Psoas muscle (tissue), 8 donors: Measurements from ENCODE around the gene CACNA2D4. TPM values are rescaled to one million over a fixed set of nuclear protein-coding genes. Genes with fewer than 3 reads are reported as not detected.

Experiments used
- ATAC-seq, 4 donors: fragments of 200-7000 bp; cut with Tn5 transposase; one replicate each; pipeline ENCODE4 v1.9.1; 2020; ENCODE audit warnings: moderate library complexity in 3 of 4, mild to moderate bottlenecking in 2 of 4
- DNase-seq, 2 donors: peaks; one replicate each; pipeline ENCODE4 v3.0.0-alpha.2; 2020
- H3K27ac ChIP-seq: fragments of 200-600 bp; one replicate; pipeline ENCODE4 v1.8.0; 2022
- H3K27me3 ChIP-seq, 3 donors: fragments of 200-600 bp in 1 of 3; one replicate each; pipeline versions ENCODE4 v1.6.1 to v1.8.0; 2013 to 2022; ENCODE audit warnings: low read length in 2 of 3, mild to moderate bottlenecking in 2 of 3, moderate library complexity in 1 of 3; ENCODE audit not compliant: insufficient read depth in 3 of 3
- H3K36me3 ChIP-seq, 2 donors: fragments of 200-600 bp in 1 of 2; one replicate each; pipeline versions ENCODE4 v1.6.1 to v1.8.0; 2013 to 2022; ENCODE audit warnings: low read depth in 1 of 2, mild to moderate bottlenecking in 1 of 2, moderate library complexity in 1 of 2; ENCODE audit not compliant: insufficient read depth in 1 of 2
- H3K4me1 ChIP-seq: fragments of 200-600 bp; one replicate; pipeline ENCODE4 v1.8.0; 2022
- H3K4me3 ChIP-seq: fragments of 200-600 bp; one replicate; pipeline ENCODE4 v1.8.0; 2022; ENCODE audit warnings: mild to moderate bottlenecking
- H3K9me3 ChIP-seq: fragments of 200-600 bp; one replicate; pipeline ENCODE4 v1.8.0; 2022
- WGBS, 3 donors: extraction: QIAGEN DNeasy Blood & Tissue Kit; methylation state at CpG; one replicate each; pipeline versions ENCODE4 v1.1.6 to v1.1.7; 2013; 5-methylcytosine and 5-hydroxymethylcytosine counted together
- intact Hi-C, 2 donors: fragments of 100-400 bp; cut with DNase I; formaldehyde crosslinking; loops; one replicate each; pipeline versions ENCODE4 v1.11.0 to v1.14.2; 2022
- polyA plus RNA-seq, 3 donors: library from polyadenylated mRNA; stranded (reverse); fragments of 200-250 nt; gene quantifications; one replicate each; pipeline ENCODE4 v1.2.3, GENCODE V29; 2013
- total RNA-seq, 4 donors: library from RNA; stranded (reverse); fragmentation: NEBNext Ultra II Directional in 2 of 4; extraction: Animal tissue kit (Norgen Biotek cat#: 25700) in 2 of 4; gene quantifications; one replicate each; pipeline versions ENCODE4 v1.2.1 to v1.2.4, GENCODE V29; 2021 to 2023
- TF ChIP-seq, protein P1 (sequence below): fragments of 200-600 bp; IDR thresholded peaks from one replicate; pipeline ENCODE4 v1.8.0; 2022; ENCODE audit warnings: antibody characterized with exemption
- donor health status: healthy with polysubstance abuse.
- donor health status: DM: no; HTN: no; CAD: no; lungs with moderate emphysema.
- donor health status: Bipolar disorder and iron deficiency.
- donor health status: healthy.
- donor health status: DM: yes; HTN: yes; CAD: no.
- donor health status: DM: no; HTN: no; CAD: no.
- donor health status: DM: no; HTN: no; CAD: no.
- donor health status: DM: yes; HTN: yes; CAD: no.

CACNA2D4 gene
- total and polyA plus RNA-seq, 7 donors = 0.74 to 1.8 (median 0.93) TPM

DNA sequence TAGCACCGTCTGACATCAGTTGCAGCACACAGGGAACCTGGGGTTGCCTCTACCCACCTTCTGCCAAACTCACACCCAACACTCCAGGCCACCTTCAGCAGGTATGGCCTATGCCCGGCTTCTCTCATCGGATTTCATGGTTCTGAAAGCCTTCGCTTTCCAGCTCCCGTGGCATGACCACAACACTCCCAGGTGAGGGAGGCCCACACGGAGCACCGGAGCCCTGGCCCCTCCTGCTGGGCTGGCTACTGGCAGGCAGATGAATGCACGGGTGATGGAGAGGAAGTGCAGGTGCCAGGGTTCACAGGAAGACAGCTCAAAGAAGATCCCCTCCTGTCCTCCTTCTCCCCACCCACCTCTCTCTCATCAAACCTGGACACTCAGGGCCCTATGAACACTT lies 37.2 kb downstream of the CACNA2D4 start:
- ATAC-seq (no peak), DNase-seq (no peak)
- 71 to 87% (median 76%) methylated on average over 8 of the region's 8 CpGs for WGBS, 3 donors
- Histone ChIP-seq H3K9me3 (no peaks in the 10 kb centered on the region), H3K4me3 (no peak overlapping the region), H3K36me3 (no peaks in the 10 kb centered on the region), H3K27ac (no peak overlapping the region), H3K4me1 (no peaks in the 10 kb centered on the region), H3K27me3 (no peaks in the 10 kb centered on the region)
- intact Hi-C loops = no loop called here
- TF ChIP-seq, protein P1, sequence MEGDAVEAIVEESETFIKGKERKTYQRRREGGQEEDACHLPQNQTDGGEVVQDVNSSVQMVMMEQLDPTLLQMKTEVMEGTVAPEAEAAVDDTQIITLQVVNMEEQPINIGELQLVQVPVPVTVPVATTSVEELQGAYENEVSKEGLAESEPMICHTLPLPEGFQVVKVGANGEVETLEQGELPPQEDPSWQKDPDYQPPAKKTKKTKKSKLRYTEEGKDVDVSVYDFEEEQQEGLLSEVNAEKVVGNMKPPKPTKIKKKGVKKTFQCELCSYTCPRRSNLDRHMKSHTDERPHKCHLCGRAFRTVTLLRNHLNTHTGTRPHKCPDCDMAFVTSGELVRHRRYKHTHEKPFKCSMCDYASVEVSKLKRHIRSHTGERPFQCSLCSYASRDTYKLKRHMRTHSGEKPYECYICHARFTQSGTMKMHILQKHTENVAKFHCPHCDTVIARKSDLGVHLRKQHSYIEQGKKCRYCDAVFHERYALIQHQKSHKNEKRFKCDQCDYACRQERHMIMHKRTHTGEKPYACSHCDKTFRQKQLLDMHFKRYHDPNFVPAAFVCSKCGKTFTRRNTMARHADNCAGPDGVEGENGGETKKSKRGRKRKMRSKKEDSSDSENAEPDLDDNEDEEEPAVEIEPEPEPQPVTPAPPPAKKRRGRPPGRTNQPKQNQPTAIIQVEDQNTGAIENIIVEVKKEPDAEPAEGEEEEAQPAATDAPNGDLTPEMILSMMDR = no peak

DNA sequence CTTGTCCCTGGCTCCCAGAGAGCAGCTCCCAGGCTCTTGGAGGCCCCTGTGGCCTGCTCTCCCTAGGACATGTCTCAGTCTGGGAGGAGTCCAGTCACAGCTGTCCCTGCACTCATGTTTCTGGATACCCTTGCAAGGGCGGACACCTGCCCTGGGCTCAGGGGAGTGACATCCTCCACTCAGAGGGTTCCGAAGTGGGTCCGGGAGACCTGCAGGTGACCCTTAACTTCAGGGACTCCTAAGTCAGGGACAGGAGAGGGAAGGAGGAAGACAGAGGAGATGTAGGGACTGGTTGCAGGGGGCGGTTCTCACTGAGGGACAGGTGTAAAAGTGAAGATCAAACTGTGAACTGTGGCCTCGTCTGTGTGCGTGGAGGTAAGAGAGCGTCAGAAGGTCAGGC lies 37.6 kb downstream of the CACNA2D4 start:
- Histone ChIP-seq H3K4me1 (no peaks in the 10 kb centered on the region), H3K4me3 (no peak overlapping the region), H3K27ac (no peak overlapping the region), H3K27me3 (no peaks in the 10 kb centered on the region), H3K9me3 (no peaks in the 10 kb centered on the region), H3K36me3 (no peaks in the 10 kb centered on the region)
- intact Hi-C loops = no loop called here
- 90 to 98% (median 93%) methylated on average over 7 of the region's 7 CpGs for WGBS, 3 donors
- ATAC-seq (no peak), DNase-seq (no peak)
- TF ChIP-seq, protein P1 = no peak

DNA sequence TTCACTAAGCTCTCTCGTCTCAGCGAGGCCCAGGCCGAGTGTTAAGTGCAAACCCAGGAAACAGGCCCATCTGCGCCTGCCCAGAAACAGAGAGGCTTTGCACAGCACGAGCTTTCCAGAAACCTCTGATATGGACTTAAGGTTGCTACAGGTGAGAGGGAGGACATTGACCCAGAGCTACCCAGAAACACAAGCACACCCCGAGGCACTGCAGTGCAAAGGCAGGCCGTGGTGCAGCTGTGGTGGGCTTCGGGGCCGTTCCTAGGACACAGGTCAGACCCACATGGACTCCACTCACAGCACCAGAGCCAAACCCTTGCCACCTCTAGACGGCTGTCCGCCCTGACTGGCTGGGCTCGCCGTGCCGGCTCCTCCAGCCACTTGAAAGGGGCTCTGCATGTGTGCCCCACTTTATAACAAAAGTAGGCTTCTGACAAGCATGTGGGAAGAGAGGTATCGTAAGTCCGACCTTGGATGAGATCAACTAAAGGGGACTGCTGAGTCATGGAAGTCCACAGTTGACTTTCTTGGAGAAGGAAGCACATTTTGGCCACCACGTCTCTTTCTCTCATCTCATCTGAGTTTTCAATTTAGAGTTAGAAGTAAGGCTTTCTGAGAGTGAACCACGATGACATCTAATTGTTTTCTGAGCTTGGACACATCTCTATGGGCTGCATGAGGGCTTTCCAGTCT lies 38.2 kb downstream of the CACNA2D4 start:
- H3K36me3 ChIP-seq = no peaks in the 10 kb centered on the region
- H3K4me3 ChIP-seq = no peak overlapping the region
- H3K4me1 ChIP-seq = no peaks in the 10 kb centered on the region
- ATAC-seq (no peak), DNase-seq (peak in 1 of 2 donors; percentile 30)
- 85 to 88% (median 86%) methylated on average over 18 of the region's 18 CpGs for WGBS, 3 donors
- no peaks in the 10 kb centered on the region for H3K9me3 ChIP-seq
- no peak overlapping the region for H3K27ac ChIP-seq
- H3K27me3 ChIP-seq = no peaks in the 10 kb centered on the region
- TF ChIP-seq, protein P1 = no peak
- intact Hi-C loops = no loop called here

DNA sequence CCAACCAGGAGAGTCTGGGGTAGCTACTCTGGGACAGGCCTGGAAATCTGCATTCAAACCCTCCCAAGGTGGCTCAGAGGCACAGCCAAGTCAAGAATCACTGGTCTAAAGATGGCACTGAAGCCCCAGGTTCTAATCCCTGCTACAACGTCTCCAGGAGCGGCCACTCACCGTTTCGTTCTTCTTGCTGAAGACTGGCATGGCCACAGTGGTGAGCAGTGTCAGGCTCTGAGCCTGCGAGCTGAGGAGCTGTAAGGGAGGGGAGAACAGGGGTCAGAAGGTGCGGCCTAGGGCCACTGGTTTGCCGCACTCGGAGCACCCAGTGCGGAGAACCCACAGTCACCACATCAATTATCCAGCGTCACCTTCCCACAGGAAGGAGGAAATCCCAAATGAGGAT lies 38.8 kb downstream of the CACNA2D4 start:
- no peaks in the 10 kb centered on the region for H3K36me3 ChIP-seq
- no peak for DNase-seq
- H3K27ac ChIP-seq = no peak overlapping the region
- H3K9me3 ChIP-seq = no peaks in the 10 kb centered on the region
- H3K4me3 ChIP-seq = no peak overlapping the region
- no peaks in the 10 kb centered on the region for H3K27me3 ChIP-seq
- no peaks in the 10 kb centered on the region for H3K4me1 ChIP-seq
- TF ChIP-seq, protein P1 = no peak
- intact Hi-C loops = no loop called here
- WGBS, 3 donors = 91 to 95% (median 93%) methylated on average over 10 of the region's 10 CpGs
- ATAC-seq = no peak

DNA sequence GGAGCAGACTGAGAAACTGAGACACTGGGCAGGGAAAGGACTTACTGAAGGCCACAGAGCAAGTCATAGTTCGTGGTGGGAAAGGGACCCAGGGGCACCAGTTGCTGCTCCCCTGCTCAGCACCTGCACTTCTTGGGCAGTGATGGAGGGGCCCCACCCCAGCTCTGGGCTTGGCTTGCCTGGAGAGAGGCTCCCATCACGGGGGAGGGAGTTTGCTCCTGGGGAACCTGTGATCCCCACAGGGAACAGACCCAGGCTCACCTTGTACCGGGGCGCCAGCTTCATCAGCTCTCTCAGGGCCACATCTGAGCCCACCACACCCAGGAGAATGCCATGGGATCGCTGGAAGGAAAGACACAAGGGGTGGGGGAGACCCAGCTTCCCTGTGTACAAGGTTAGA lies 39.8 kb downstream of the CACNA2D4 start:
- Histone ChIP-seq H3K36me3 (no peaks in the 10 kb centered on the region), H3K27me3 (no peaks in the 10 kb centered on the region), H3K27ac (no peak overlapping the region), H3K4me1 (no peaks in the 10 kb centered on the region), H3K9me3 (no peaks in the 10 kb centered on the region), H3K4me3 (no peak overlapping the region)
- no peak for ATAC-seq
- no peak for DNase-seq
- intact Hi-C loops = no loop called here
- TF ChIP-seq, protein P1 = no peak
- WGBS, 3 donors = 76 to 86% (median 85%) methylated on average over 5 of the region's 5 CpGs
